Mesenchymal stem cell (in vitro differentiated cells and primary cell): ENCODE data around the gene SLC9C2.

Source experiments
- DNase-seq: peaks from one replicate; pipeline ENCODE4 v3.0.0-alpha.2; 2013
- H2AFZ ChIP-seq: one replicate; pipeline ENCODE4 v1.6.1; 2013; ENCODE audit warnings: low read depth, mild to moderate bottlenecking, control low read depth, inconsistent platforms, low read length, moderate library complexity
- H2AK5ac ChIP-seq: 2 replicates; pipeline ENCODE4 v1.6.1; 2013; ENCODE audit warnings: low read length, moderate library complexity, mild to moderate bottlenecking, inconsistent platforms; ENCODE audit not compliant: severe bottlenecking
- H2BK120ac ChIP-seq: one replicate; pipeline ENCODE4 v1.6.1; 2013; ENCODE audit warnings: low read depth, mild to moderate bottlenecking, inconsistent platforms, low read length, moderate library complexity
- H2BK12ac ChIP-seq, 2 experiments: one replicate each; pipeline ENCODE4 v1.6.1; 2013; ENCODE audit warnings: inconsistent platforms in 2 of 2, low read length in 2 of 2, mild to moderate bottlenecking in 2 of 2, moderate library complexity in 2 of 2, control low read depth in 1 of 2
- H2BK15ac ChIP-seq: one replicate; pipeline ENCODE4 v1.6.1; 2013; ENCODE audit warnings: mild to moderate bottlenecking, low read depth, inconsistent platforms; ENCODE audit not compliant: poor library complexity, severe bottlenecking
- H2BK5ac ChIP-seq: 2 replicates; pipeline ENCODE4 v1.6.1; 2013; ENCODE audit warnings: low read depth, mild to moderate bottlenecking, low read length, control low read depth, inconsistent platforms; ENCODE audit not compliant: poor library complexity, severe bottlenecking
- H3K14ac ChIP-seq, 2 experiments: one replicate each; pipeline ENCODE4 v1.6.1; 2013; ENCODE audit warnings: inconsistent platforms in 2 of 2, low read length in 2 of 2, control low read depth in 1 of 2, mild to moderate bottlenecking in 1 of 2, moderate library complexity in 1 of 2
- H3K18ac ChIP-seq, 2 experiments: one replicate each; pipeline ENCODE4 v1.6.1; 2013; ENCODE audit warnings: inconsistent platforms in 2 of 2, low read length in 2 of 2, control low read depth in 1 of 2, low read depth in 1 of 2, mild to moderate bottlenecking in 1 of 2
- H3K23ac ChIP-seq, 2 experiments: one replicate each; pipeline ENCODE4 v1.6.1; 2013; ENCODE audit warnings: inconsistent platforms in 2 of 2, low read length in 2 of 2, mild to moderate bottlenecking in 2 of 2, moderate library complexity in 2 of 2, control low read depth in 1 of 2
- H3K27ac ChIP-seq: 2 replicates; pipeline ENCODE4 v1.5.1; 2013; ENCODE audit warnings: mild to moderate bottlenecking, moderate library complexity, low read length, control low read depth, inconsistent platforms; ENCODE audit not compliant: poor library complexity, severe bottlenecking
- H3K27me3 ChIP-seq, 2 experiments: 2 replicates each; pipeline versions ENCODE4 v1.6.1 to v1.7.0; 2013; ENCODE audit warnings: low read length in 2 of 2, mild to moderate bottlenecking in 2 of 2, moderate library complexity in 2 of 2, control low read depth in 1 of 2, inconsistent platforms in 1 of 2; ENCODE audit not compliant: control insufficient read depth in 1 of 2, insufficient read depth in 1 of 2
- H3K36me3 ChIP-seq, 2 experiments: 2 replicates each; pipeline versions ENCODE4 v1.6.1 to v1.7.0; 2013; ENCODE audit warnings: low read length in 2 of 2, control low read depth in 1 of 2, inconsistent platforms in 1 of 2, low read depth in 1 of 2, mild to moderate bottlenecking in 1 of 2; ENCODE audit not compliant: insufficient read depth in 2 of 2, control insufficient read depth in 1 of 2
- H3K4ac ChIP-seq, 2 experiments: one replicate each; pipeline ENCODE4 v1.6.1; 2013; ENCODE audit warnings: inconsistent platforms in 2 of 2, low read length in 2 of 2, mild to moderate bottlenecking in 2 of 2, moderate library complexity in 2 of 2, control low read depth in 1 of 2, low read depth in 1 of 2
- H3K4me1 ChIP-seq: 2 replicates; pipeline ENCODE4 v1.6.1; 2013; ENCODE audit warnings: low read depth, low read length, control low read depth; ENCODE audit not compliant: control insufficient read depth, insufficient read depth
- H3K4me2 ChIP-seq: 2 replicates; pipeline ENCODE4 v1.6.1; 2013; ENCODE audit warnings: low read length, mild to moderate bottlenecking, inconsistent platforms; ENCODE audit not compliant: poor library complexity, severe bottlenecking
- H3K4me3 ChIP-seq, 2 experiments: 2 replicates each; pipeline versions ENCODE4 v1.5.1 to v1.7.0; 2013; ENCODE audit warnings: low read length in 2 of 2, mild to moderate bottlenecking in 2 of 2, control low read depth in 1 of 2, low read depth in 1 of 2; ENCODE audit not compliant: insufficient read depth in 1 of 2
- H3K79me1 ChIP-seq: replicated peaks from 2 replicates; pipeline ENCODE4 v1.6.1; 2013; ENCODE audit warnings: mild to moderate bottlenecking, control low read depth, low read length, inconsistent platforms; ENCODE audit not compliant: poor library complexity, severe bottlenecking
- H3K9ac ChIP-seq: 2 replicates; pipeline ENCODE4 v1.7.0; 2013; ENCODE audit warnings: mild to moderate bottlenecking, low read length, moderate library complexity
- H3K9me3 ChIP-seq: 2 replicates; pipeline ENCODE4 v1.7.0; 2013; ENCODE audit warnings: mild to moderate bottlenecking, low read length; ENCODE audit not compliant: control insufficient read depth
- H4K8ac ChIP-seq: one replicate; pipeline ENCODE4 v1.6.1; 2013; ENCODE audit warnings: inconsistent platforms, mild to moderate bottlenecking, low read length, moderate library complexity
- H4K91ac ChIP-seq: one replicate; pipeline ENCODE4 v1.6.1; 2013; ENCODE audit warnings: mild to moderate bottlenecking, low read length, inconsistent platforms
- WGBS: methylation state at CpG from one replicate; pipeline ENCODE4 v1.1.7; 2013; ENCODE audit warnings: mixed read lengths; 5-methylcytosine and 5-hydroxymethylcytosine counted together

Gene SLC9C2

GRCh38 chr1:173453982-173454381 is 148.9 kb downstream of the SLC9C2 start:
- no peak overlapping the region for H4K91ac ChIP-seq
- H3K4ac ChIP-seq = no peak overlapping the region
- H3K27ac ChIP-seq = no peak overlapping the region

GRCh38 chr1:173451981-173452380 is 150.9 kb downstream of the SLC9C2 start:
- Histone ChIP-seq H3K79me1 (peaks cover 14% of the 10 kb centered on the region), H4K91ac (no peak overlapping the region), H2AK5ac (no peak overlapping the region), H3K27ac (no peak overlapping the region), H2BK12ac (no peak overlapping the region), H3K36me3 (peaks cover 0 to 3% of the 10 kb centered on the region in 2 experiments), H3K4ac (no peak overlapping the region), H2BK120ac (no peak overlapping the region), H3K18ac (no peak overlapping the region), H3K27me3 (no peaks in the 10 kb centered on the region), H3K9ac (no peak overlapping the region), H3K23ac (no peak overlapping the region), H2AFZ (no peak overlapping the region), H2BK5ac (no peak overlapping the region), H3K4me1 (no peaks in the 10 kb centered on the region), H3K4me3 (no peak overlapping the region), H3K9me3 (peaks cover 1% of the 10 kb centered on the region), H2BK15ac (no peak overlapping the region), H3K14ac (no peak overlapping the region), H4K8ac (no peak overlapping the region), H3K4me2 (no peak overlapping the region)
- no peak for DNase-seq
- 91% methylated on average over 2 of the region's 2 CpGs for WGBS

More at GRCh38 chr1:173453982-173454381, 148.9 kb downstream of the SLC9C2 start:
- H4K8ac ChIP-seq = no peak overlapping the region
- no peak overlapping the region for H2BK15ac ChIP-seq
- peaks cover 0 to 2% of the 10 kb centered on the region in 2 experiments for H3K36me3 ChIP-seq
- H2BK5ac ChIP-seq = no peak overlapping the region
- no peaks in the 10 kb centered on the region for H3K27me3 ChIP-seq
- no peak overlapping the region for H2AFZ ChIP-seq
- H3K4me1 ChIP-seq = no peaks in the 10 kb centered on the region
- no peak overlapping the region for H3K14ac ChIP-seq
- no peak overlapping the region for H3K18ac ChIP-seq
- no peak overlapping the region for H3K23ac ChIP-seq
- no peak overlapping the region for H2BK120ac ChIP-seq
- H2AK5ac ChIP-seq = no peak overlapping the region
- H3K4me2 ChIP-seq = no peak overlapping the region
- no peaks in the 10 kb centered on the region for H3K9me3 ChIP-seq
- no peak overlapping the region for H3K4me3 ChIP-seq
- peak overlapping the region; percentile 35 for H3K9ac ChIP-seq
- DNase-seq = peak; percentile 43
- no peak overlapping the region for H2BK12ac ChIP-seq
- H3K79me1 ChIP-seq = peaks cover 12% of the 10 kb centered on the region
